Right renal pelvis (tissue), 4 donors: ENCODE measurements around the gene DBX1. TPM values are rescaled to one million over a fixed set of nuclear protein-coding genes. Genes with fewer than 3 reads are reported as not detected.

Experiments
- DNase-seq, 4 donors: peaks; one replicate each; pipeline ENCODE4 v3.0.0-alpha.2; 2013; ENCODE audit warnings: low read depth in 4 of 4, low spot score in 3 of 4, missing footprints in 1 of 4
- polyA plus RNA-seq, 4 donors: library from polyadenylated mRNA; unstranded; fragments of 120-200 nt; gene quantifications; one replicate each; pipeline ENCODE4 v1.2.1, GENCODE V29; 2013; ENCODE audit not compliant: insufficient read length in 4 of 4

DBX1 gene
- polyA plus RNA-seq, 4 donors: 0.05 TPM; not detected in 3

- no peak for DNase-seq
These were observed 33.6 kb downstream of the DBX1 start for GRCh38 chr11:20126724-20127123.

- no peak for DNase-seq
These were observed 34.3 kb downstream of the DBX1 start for GRCh38 chr11:20125927-20126326.

GRCh38 chr11:20122131-20122530 lies 38.1 kb downstream of the DBX1 start:
- DNase-seq: no peak

DNA sequence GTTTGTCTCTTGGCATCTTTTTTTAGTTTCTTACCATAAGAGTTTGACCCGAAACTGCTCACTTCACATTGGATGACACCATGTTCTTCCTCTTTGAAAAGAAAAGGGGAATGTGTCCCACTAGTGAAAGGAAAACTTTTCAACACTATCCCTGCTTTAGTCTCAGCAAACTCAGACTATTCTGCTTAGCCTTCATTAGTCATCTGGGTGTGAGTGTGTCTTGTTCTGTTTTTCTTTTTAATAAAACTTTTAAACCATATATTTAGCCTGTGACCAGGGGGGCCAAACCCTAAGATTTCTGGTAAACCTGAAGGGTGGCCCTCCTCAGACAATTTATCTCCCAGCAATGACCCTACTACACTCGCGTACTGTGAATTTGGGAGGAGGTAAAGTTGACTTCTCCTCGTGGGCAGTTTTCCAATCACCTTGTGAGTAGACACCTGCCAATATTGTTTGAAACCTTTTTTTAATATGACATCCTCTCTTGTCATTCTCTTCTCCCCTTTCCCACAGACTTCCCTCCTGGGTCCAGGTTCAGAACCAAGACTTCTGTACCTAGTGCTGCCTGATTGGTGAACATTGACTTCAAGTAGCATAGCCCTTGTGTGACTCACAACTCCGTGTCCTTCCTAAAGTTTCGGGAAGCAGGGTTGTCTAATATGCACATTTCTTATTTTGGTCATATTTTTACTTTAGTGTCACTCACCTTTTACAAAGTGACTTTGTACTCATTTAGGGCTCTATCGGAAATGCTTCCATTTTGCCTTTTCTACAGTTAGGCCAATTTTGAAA lies 39.9 kb downstream of the DBX1 start:
- DNase-seq: no peak

- DNase-seq: no peak
These were observed 41.0 kb downstream of the DBX1 start for GRCh38 chr11:20119315-20119714.

GRCh38 chr11:20118209-20118608 lies 42.1 kb downstream of the DBX1 start:
- DNase-seq: no peak

DNA sequence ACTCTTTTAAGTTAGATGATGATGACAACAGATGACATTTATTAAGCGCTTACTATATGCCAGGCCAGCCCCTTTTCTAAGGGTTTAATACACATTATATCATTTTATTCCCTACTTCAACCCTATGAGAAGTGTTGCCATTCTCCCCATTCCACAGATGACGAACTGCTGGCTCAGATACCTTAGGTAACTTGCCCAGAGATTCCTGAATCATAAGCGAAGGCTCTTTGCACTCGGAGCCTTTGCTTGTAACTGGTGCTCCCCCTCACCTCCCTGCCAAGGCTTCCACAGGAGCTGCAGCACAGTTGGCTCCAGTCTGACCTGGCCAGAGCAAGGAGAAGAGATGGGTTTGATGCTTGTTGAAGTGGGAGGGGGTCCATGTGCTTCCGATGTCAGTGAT lies 43.0 kb downstream of the DBX1 start:
- no peak for DNase-seq

DNA sequence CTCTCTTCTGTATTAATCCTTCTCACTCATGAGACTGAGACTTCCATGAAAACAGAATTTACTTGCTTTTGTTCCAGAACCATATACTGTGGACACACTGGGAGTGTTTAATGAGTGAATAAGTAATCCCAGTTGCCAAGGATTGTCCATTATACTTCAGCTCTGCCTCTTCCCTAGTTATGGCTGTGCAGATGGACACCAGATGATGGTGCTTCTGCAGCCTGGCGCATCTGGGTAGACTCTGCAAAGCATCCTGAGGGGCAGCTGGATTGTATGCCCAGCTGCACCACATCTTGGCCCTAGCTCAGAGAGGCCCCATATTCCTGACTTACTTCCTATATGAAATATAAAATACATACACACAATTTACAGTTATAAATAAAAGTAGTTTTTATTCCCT lies 43.5 kb downstream of the DBX1 start:
- no peak for DNase-seq

- DNase-seq: no peak
These were observed 45.7 kb downstream of the DBX1 start for GRCh38 chr11:20114588-20114987.

DNA sequence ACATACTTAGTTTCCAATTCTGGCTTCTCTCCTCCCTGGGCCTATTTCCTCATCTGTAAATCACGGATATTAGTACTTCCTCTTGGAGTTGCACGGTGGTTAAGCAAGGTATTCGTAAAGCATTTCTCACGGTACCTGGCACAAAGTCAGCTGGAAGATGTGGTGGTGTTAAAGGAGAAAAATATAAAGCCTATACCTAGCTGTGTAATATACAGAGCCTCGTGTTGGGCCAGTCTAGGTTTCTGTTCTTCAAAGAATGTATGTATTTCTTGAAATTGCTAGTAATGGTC lies 47.2 kb downstream of the DBX1 start:
- no peak for DNase-seq

DNA sequence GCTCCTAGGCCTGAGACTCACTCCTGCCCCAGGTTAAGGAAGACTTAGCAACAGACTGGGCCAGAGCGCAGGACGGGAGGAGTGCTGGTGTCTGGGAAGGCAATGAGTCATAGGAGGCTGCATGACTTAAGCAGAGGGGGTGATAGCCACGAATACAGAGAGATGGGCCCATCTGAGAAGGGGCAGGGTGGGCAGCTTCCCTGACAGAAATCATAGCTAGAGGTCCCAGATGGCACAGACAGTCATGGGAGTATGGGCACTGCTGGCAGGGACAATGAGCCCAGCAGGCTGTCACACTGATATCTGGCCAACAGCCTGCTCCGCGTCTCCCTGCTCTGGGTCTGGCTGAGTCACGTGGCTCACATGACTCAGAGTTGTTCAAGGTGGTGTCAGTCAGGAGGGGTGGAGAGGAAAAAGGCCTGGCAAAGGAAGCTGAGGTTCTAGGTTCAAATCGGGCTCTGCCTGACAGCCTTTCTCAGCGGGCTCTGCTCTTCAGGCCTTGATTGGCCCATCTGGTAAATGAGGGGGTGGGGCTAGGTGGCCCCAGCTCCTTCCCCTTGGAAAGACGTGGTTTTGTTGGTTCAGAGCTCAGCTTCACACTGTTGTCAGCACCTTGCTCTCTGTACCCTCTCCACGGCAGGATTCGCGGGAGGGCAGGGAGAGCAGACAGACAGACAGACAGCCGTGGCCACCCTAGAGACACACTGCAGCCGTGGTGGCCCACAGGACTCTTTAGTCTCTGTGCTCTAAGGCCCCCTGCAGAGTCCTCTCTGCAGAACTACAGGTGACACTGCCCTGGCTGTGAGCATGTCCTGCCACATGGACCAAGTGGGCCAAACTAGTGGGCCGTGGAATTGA lies 47.8 kb downstream of the DBX1 start:
- DNase-seq: no peak

DNA sequence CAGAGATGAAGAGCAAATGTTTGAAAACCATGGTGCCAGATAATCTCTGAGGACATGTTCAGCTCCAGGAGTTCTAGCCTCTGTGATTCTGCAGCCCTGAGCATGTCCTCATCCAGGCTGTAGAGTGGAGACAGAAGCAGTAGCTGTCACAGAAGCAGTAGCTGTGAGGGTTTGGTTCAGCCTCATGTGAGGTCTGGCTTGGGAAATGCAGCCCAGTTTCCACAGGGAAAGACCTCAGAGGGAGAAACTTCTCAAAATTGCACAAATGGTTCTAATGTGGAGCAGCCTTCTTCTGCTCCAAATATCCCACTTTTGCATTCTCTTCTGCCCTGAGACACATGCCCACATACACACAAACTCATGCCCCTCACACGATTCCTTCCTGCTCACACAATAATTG lies 48.4 kb downstream of the DBX1 start:
- no peak for DNase-seq

DNA sequence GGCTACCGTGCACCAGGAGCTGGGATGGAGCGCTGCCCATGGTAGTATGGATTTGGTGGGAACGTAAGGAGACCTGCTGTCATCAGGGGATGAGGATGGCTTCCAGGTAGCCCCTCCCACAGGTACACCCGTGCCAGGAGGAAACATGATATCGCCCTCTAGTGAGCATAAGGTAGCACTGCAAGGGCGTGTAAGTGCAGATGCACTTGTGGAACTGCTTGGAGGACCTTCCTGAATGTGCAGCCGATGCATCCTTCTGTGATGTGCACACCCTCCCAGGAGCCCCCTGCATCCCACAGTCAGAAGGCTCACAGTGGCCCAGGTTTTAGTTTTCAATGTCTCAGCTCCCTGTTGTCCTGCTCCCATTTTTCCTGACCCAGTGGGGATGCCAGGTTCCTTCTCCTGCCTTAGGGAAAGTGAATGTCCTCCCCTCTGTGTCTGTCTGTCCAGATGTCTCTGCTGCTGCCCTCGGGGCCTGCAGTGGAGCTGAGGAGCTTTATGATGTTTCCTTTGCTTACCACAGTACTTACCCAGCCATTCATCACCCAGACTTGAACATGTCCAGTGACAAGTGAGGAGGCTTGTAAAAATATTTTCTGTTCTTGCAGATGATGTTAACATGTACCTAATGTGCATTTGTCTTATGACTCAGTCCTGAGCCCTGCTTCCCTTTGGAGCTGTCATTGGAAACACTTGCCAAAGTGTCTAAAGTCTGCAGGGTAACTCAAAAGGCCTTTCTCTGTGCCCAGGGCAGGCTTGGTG lies 49.2 kb downstream of the DBX1 start:
- peak in 1 of 4 donors; percentile 36 for DNase-seq

GRCh38 chr11:20109731-20110445 lies 50.4 kb downstream of the DBX1 start:
- no peak for DNase-seq

Other genes starting within 250 kb of the DBX1 start
- gene HTATIP2, start 203.2 kb upstream of the DBX1 start, polyA plus RNA-seq: 1 to 10 TPM; 3.1 to 4.7 (median 4.6) TPM
- gene PRMT3, start 227.2 kb upstream of the DBX1 start, polyA plus RNA-seq: 10 to 100 TPM; 15.4 to 21.3 (median 20.2) TPM